Activated CD4-positive, alpha-beta T cell treated with anti-CD3 and anti-CD28 coated beads, Interleukin-2, Interleukin-6, amounts not matched to agents 100 ng/mL and 50 ng/mL, durations not matched to agents 16 hours and 8 hours (primary cell): Measurements from ENCODE around the gene SLC44A3.
"Not testable (repeated sequence)": the region's sequence is repeated elsewhere in the genome, so short reads cannot be mapped to it uniquely, and the experiment has no call there.

Experiments used
- DNase-seq: peaks from one replicate; pipeline ENCODE4 v3.0.0-alpha.2; 2020

Gene SLC44A3

GRCh38 chr1:94917251-94917650 is 97.1 kb downstream of the SLC44A3 start:
- DNase-seq, result no peak

DNA sequence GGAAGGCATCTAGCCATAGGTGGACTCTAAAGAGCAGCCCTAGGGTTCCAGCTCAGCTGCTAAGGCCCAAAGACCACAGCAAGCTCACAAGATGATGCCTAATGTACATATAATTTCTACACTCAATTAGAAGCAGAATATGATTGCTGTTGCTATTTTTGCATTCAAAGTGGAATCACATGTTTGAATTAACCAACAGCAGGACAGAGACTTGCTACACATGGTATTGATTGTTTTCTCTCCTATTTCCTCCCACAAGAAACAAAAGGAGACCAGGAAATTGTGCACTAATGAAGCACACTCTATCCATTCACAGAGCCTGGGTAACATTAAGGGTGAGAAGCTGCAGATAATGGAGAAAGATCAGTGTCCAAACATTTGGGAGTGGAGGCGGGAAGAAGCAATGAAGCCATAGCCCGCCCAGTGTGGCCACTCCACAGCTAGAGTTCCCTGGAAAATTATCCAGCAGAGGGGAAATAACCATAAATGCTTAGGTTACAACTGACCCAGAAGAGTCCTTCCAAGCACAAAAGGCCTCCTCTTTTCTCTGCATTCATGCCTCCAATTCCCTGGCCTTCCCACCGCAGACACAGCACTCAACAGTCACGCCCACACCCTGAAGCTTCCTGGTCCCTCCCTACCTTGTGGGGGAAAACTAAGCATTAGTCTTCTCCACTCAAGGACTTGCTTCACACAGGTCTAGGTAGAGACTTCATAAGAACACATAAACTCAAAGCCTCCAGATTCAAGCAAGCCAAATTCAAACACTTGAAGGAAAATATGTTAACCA is 99.3 kb downstream of the SLC44A3 start:
- no peak for DNase-seq

- DNase-seq, result no peak
Observed at GRCh38 chr1:94920061-94920460, 99.9 kb downstream of the SLC44A3 start.

GRCh38 chr1:94921977-94922376 is 101.8 kb downstream of the SLC44A3 start:
- no peak for DNase-seq

DNA sequence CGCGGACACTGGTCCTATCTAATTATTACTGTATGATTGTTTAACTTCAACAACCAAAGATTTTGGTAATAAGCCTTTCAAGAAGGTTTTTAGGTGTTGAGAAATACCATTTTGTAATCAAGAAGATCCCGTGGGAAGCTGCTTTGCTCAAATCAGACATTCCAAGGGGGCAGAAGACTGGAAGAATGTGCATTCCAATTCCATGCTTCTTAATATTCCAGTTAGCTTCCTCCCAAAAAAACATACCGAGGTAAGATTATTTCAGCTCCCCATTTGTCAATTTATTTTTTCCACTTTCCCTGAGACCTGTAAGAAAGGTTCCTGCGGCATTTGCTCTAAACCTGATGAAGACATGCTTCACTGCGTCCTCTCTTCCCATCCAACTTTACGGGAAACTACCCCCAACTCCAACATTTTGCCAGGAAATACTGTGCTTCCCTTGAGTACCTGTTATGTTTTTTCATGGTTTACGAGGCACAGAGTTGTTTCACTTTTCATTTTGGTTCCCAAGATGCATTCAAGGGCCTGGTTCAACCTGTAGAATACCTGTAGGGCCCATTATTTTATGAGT is 102.7 kb downstream of the SLC44A3 start:
- no peak for DNase-seq

DNA sequence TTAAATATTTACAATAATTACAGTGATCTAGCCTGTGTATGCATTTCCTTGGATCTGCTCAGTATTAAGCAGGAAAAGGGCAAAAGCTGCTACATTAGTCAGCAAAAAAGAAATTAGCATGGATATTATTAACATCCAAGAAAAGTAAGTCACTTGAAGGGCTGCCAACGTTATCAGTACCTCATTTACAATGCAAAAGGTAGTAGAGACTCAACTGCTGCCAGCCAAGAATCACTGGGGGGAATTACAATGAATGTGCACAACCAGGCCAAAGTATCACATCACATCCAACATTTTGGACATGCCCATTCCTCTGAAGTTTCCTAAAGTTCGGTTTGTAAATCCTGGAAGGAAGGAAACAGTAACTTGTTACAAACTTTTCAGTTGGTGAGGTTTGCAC is 104.8 kb downstream of the SLC44A3 start:
- DNase-seq, result no peak

- DNase-seq, result no peak
Observed at GRCh38 chr1:94925561-94926125, 105.5 kb downstream of the SLC44A3 start.

DNA sequence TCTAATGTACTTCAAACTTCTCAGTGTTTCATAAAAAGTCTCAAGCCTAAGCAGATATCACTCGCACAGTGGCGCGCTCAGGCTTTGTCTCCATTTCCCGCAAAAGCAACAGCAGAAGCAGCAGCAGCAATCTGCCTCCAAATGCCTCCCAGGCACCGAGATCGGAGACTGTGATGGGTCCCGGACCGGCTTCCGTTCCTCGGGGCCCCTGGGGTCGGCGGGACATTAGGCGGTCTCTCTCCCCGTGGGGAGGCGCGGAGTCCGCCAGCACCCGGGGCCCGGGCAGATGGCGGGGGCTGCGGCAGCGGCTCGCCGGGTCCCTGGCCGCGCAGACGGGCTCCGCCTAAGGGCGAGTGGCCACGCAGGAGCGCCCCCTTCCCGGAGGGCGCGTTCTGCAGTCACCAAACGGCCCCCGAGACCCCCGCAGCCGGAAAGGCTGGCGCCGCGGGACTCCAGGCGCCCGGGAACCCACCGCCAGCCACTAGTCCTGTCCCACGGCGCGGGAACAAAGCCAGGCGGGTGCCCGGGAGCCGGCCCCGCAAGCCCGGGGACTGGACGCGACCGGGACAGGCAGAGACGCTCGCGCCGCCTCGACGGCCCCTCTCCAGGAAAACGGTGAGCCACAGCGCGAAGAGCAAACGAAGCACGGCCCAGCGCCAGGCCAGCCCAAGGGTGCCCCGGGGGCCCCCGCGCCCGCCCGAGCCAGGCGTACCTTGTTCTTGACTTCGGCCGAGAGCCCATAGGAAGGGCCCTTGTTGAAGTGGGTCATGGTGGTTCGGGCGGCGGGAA is 106.2 kb downstream of the SLC44A3 start:
- peak; percentile 7 for DNase-seq

- peak; percentile 43 for DNase-seq
Observed at GRCh38 chr1:94926915-94927404, 106.8 kb downstream of the SLC44A3 start, which contains the start of gene CNN3. CNN3 (minus strand) TSS chr1:94927110; CDS start chr1:94926894, 216 bp downstream.

GRCh38 chr1:94927405-94928175 is 107.4 kb downstream of the SLC44A3 start:
- no peak for DNase-seq

GRCh38 chr1:94928293-94928939 is 108.3 kb downstream of the SLC44A3 start:
- DNase-seq, result no peak

GRCh38 chr1:94929351-94930217 is 109.4 kb downstream of the SLC44A3 start:
- DNase-seq, result no peak

- DNase-seq, result no peak
Observed at GRCh38 chr1:94931254-94931841, 111.2 kb downstream of the SLC44A3 start.

- DNase-seq, result no peak
Observed at GRCh38 chr1:94934551-94934950, 114.4 kb downstream of the SLC44A3 start.

GRCh38 chr1:94935034-94935433 is 114.9 kb downstream of the SLC44A3 start:
- DNase-seq, result no peak

- DNase-seq, result no peak
Observed at GRCh38 chr1:94935476-94935875, 115.3 kb downstream of the SLC44A3 start.

- DNase-seq, result no peak
Observed at GRCh38 chr1:94936861-94937620, 116.9 kb downstream of the SLC44A3 start.

DNA sequence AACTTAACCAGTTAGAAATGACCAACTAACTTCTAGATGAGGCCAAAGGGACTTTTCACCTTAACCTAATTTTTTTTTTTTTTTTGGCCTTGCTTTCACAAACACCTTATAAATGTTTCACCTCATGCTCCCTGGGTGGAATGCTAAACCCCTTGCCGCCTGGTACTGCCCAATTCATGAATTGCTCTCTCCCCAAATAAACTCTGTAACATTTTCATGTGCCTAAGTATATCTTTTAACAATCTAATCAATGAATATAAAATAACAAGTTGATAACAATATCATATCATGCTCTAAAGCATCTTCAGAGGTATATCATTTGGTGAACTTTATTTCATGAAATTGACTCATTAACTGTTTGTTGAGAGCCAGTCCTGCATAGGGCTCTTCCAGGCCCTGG is 117.7 kb downstream of the SLC44A3 start:
- no peak for DNase-seq

- no peak for DNase-seq
Observed at GRCh38 chr1:94940738-94941137, 120.6 kb downstream of the SLC44A3 start.

GRCh38 chr1:94941480-94941879 is 121.3 kb downstream of the SLC44A3 start:
- DNase-seq, result not testable (repeated sequence)
